ENCODE data around the gene SKP2. TPM values are rescaled to one million over a fixed set of nuclear protein-coding genes. Genes with fewer than 3 reads are reported as not detected.

SKP2 gene
- total and polyA plus RNA-seq, 12 donors = 2.9 to 52.1 (median 13.7) TPM

- no peaks in the 10 kb centered on the region for H3K27me3 ChIP-seq
Observed at GRCh38 chr5:36135988-36136387, 15.9 kb upstream of the SKP2 start.

GRCh38 chr5:36136581-36136980 is 15.3 kb upstream of the SKP2 start:
- H3K9me3 ChIP-seq (replicated peaks in 1 of 3) = peaks cover 0 to 5% (median 0%) of the 10 kb centered on the region in 3 donors
- no peak for TF ChIP-seq CTCF (IDR thresholded peaks at IDR 0.05)
- TF ChIP-seq POLR2A (IDR thresholded peaks at IDR 0.05) = no peak
- H3K27me3 ChIP-seq = no peaks in the 10 kb centered on the region
- H3K4me3 ChIP-seq = no peak overlapping the region
- intact Hi-C loops (cut with DNase I) = no loop called here
- peaks cover 0 to 7% of the 10 kb centered on the region in 2 donors for H3K36me3 ChIP-seq (replicated peaks in 1 of 2)
- DNase-seq = no peak
- no peaks in the 10 kb centered on the region for H3K4me1 ChIP-seq (replicated peaks in 1 of 2)
- H3K27ac ChIP-seq = no peak overlapping the region

More at GRCh38 chr5:36135988-36136387, 15.9 kb upstream of the SKP2 start:
- 94 to 97% (median 95%) methylated on average over 3 of the region's 3 CpGs for WGBS, 4 donors
- H3K4me1 ChIP-seq (replicated peaks in 1 of 2) = no peaks in the 10 kb centered on the region
- peaks cover 0 to 7% of the 10 kb centered on the region in 2 donors for H3K36me3 ChIP-seq (replicated peaks in 1 of 2)
- no peak for DNase-seq
- H3K9me3 ChIP-seq (replicated peaks in 1 of 3) = peaks cover 0 to 5% (median 0%) of the 10 kb centered on the region in 3 donors
- H3K27ac ChIP-seq = no peak overlapping the region
- intact Hi-C loops (cut with DNase I) = no loop called here
- TF ChIP-seq POLR2A (IDR thresholded peaks at IDR 0.05) (no peak), CTCF (IDR thresholded peaks at IDR 0.05) (no peak)
- no peak overlapping the region for H3K4me3 ChIP-seq

GRCh38 chr5:36138900-36139683 is 12.8 kb upstream of the SKP2 start:
- peaks cover 0 to 5% (median 0%) of the 10 kb centered on the region in 3 donors for H3K9me3 ChIP-seq (replicated peaks in 1 of 3)
- H3K4me3 ChIP-seq = no peak overlapping the region
- intact Hi-C loops (cut with DNase I) = no loop called here
- TF ChIP-seq CTCF (IDR thresholded peaks at IDR 0.05) (no peak), POLR2A (IDR thresholded peaks at IDR 0.05) (no peak)
- no peaks in the 10 kb centered on the region for H3K27me3 ChIP-seq
- 93 to 96% (median 96%) methylated on average over 4 to 7 of the region's 7 CpGs for whole genome bisulfite sequencing, 4 donors
- H3K36me3 ChIP-seq (replicated peaks in 1 of 2) = peaks cover 0 to 7% of the 10 kb centered on the region in 2 donors
- no peaks in the 10 kb centered on the region for H3K4me1 ChIP-seq (replicated peaks in 1 of 2)
- no peak for DNase-seq
- H3K27ac ChIP-seq = no peak overlapping the region

- WGBS, 4 donors = 87 to 94% (median 91%) methylated on average over 4 of the region's 4 CpGs
- Histone ChIP-seq H3K9me3 (replicated peaks in 1 of 3) (no peaks in the 10 kb centered on the region), H3K27ac (no peak overlapping the region), H3K4me3 (no peak overlapping the region), H3K4me1 (replicated peaks in 1 of 2) (peaks cover under 1 to 12% of the 10 kb centered on the region in 2 donors), H3K27me3 (no peaks in the 10 kb centered on the region), H3K36me3 (replicated peaks in 1 of 2) (peaks cover 0 to 3% of the 10 kb centered on the region in 2 donors)
- intact Hi-C loops (cut with DNase I) = no loop called here
- no peak for DNase-seq
- no peak for TF ChIP-seq CTCF (IDR thresholded peaks at IDR 0.05)
- TF ChIP-seq POLR2A (IDR thresholded peaks at IDR 0.05) = no peak
Observed at GRCh38 chr5:36145311-36145710, 6.6 kb upstream of the SKP2 start.

Measured in adrenal gland (tissue), 12 donors.